HAP-1 (cell line): Measurements from ENCODE around the gene RAB11FIP4.

Experiments used
- DNase-seq, 2 experiments: peaks; one replicate each; pipeline ENCODE4 v3.0.0-alpha.2; 2016 to 2020; ENCODE audit warnings: low spot score in 2 of 2
- H3K27me3 ChIP-seq: fragments of 250-450 bp; sonication (Bioruptor Pico); 2 replicates; pipeline ENCODE4 v1.5.1; 2020; ENCODE audit warnings: low read depth, mild to moderate bottlenecking, moderate library complexity
- H3K36me3 ChIP-seq: fragments of 250-450 bp; sonication (Bioruptor Pico); replicated peaks from 2 replicates; pipeline ENCODE4 v1.5.1; 2020; ENCODE audit warnings: mild to moderate bottlenecking
- H3K4me1 ChIP-seq: fragments of 250-450 bp; sonication (Bioruptor Pico); 2 replicates; pipeline ENCODE4 v1.5.1; 2020; ENCODE audit warnings: mild to moderate bottlenecking
- H3K4me3 ChIP-seq: fragments of 250-450 bp; sonication (Bioruptor Pico); 2 replicates; pipeline ENCODE4 v1.5.1; 2020; ENCODE audit warnings: mild to moderate bottlenecking, moderate library complexity
- H3K9me3 ChIP-seq: fragments of 250-450 bp; sonication (Bioruptor Pico); 2 replicates; pipeline ENCODE4 v1.5.1; 2020; ENCODE audit warnings: mild to moderate bottlenecking, moderate library complexity
- in situ Hi-C: fragments of 300-500 bp; cut with MboI; formaldehyde crosslinking; loops from 3 replicates; pipeline ENCODE4 v1.14.3; 2020; ENCODE audit warnings: low sequenced_read_pairs, inconsistent platforms, mixed read lengths

Gene RAB11FIP4

GRCh38 chr17:31408586-31408985 is 17.1 kb downstream of the RAB11FIP4 start:
- H3K4me1 ChIP-seq = no peaks in the 10 kb centered on the region
- no peaks in the 10 kb centered on the region for H3K9me3 ChIP-seq
- DNase-seq = no peak
- no peaks in the 10 kb centered on the region for H3K36me3 ChIP-seq
- no peaks in the 10 kb centered on the region for H3K27me3 ChIP-seq
- in situ Hi-C loops = no loop called here
- H3K4me3 ChIP-seq = no peak overlapping the region

GRCh38 chr17:31411707-31412285 is 20.3 kb downstream of the RAB11FIP4 start:
- no peak overlapping the region for H3K4me3 ChIP-seq
- no peaks in the 10 kb centered on the region for H3K36me3 ChIP-seq
- in situ Hi-C loops = no loop called here
- H3K9me3 ChIP-seq = no peaks in the 10 kb centered on the region
- no peak for DNase-seq
- no peaks in the 10 kb centered on the region for H3K27me3 ChIP-seq
- no peaks in the 10 kb centered on the region for H3K4me1 ChIP-seq

DNA sequence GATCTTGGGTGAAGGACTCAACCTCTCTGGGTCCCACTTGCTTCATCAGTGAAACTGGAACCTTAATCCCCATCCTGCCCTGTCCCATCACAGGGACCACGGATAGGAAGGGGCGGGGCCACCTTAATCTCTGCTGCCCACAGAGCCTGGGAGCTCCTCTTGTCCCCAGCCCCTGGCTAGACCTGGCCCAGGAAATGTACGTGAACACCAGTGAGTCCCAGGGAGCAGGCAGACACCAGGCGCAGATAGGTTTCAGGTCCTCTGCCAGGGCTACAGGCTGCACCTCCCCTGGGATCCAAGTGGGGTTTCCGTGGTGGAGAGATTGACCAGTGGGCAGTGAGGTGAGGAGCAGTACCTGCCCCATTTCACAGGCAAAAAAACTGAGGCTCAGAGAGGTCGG is 21.0 kb downstream of the RAB11FIP4 start:
- Histone ChIP-seq H3K9me3 (no peaks in the 10 kb centered on the region), H3K4me1 (no peaks in the 10 kb centered on the region), H3K36me3 (no peaks in the 10 kb centered on the region), H3K27me3 (no peaks in the 10 kb centered on the region), H3K4me3 (no peak overlapping the region)
- in situ Hi-C loops = no loop called here
- DNase-seq = no peak

DNA sequence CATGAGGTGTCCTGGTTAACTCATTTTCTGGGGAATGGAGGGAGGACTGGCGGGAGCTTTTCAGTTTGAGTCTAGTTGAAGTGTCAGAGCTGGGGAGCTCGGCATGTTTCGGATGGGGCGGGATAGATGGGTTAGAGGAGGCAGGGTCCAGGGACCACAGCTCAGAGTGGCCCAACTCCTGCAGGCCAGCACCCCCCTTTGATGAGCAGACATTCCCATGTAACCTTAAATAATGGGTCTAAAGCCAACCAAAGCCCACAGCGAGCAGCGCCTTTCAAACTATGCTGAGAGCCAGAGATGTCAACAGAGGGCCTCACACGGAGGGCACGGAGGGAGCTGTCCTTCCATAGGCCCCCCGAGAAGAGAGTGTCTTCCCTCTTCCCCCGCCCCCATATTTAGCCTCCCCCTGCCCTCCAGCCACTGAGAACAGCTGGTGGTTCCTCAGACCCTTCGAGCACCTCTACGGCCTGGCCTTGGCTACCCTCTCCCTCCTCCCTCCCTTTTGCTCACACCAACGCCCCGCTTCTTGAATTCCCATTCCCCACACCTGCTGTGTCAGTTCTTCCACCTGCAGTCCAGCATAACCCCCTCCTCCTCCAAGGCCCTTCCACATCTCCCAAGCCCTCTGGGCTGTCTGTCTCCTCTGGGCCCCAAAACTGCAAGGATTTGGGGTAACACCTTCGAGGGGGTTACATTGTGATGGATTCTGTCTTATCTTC is 21.8 kb downstream of the RAB11FIP4 start:
- no peaks in the 10 kb centered on the region for H3K27me3 ChIP-seq
- in situ Hi-C loops = no loop called here
- H3K4me3 ChIP-seq = no peak overlapping the region
- no peak for DNase-seq
- no peaks in the 10 kb centered on the region for H3K9me3 ChIP-seq
- no peaks in the 10 kb centered on the region for H3K4me1 ChIP-seq
- no peaks in the 10 kb centered on the region for H3K36me3 ChIP-seq

GRCh38 chr17:31413874-31414549 is 22.5 kb downstream of the RAB11FIP4 start:
- in situ Hi-C loops = no loop called here
- Histone ChIP-seq H3K4me3 (no peak overlapping the region), H3K4me1 (no peaks in the 10 kb centered on the region), H3K9me3 (no peaks in the 10 kb centered on the region), H3K27me3 (no peaks in the 10 kb centered on the region), H3K36me3 (no peaks in the 10 kb centered on the region)
- no peak for DNase-seq

- Histone ChIP-seq H3K9me3 (no peaks in the 10 kb centered on the region), H3K36me3 (no peaks in the 10 kb centered on the region), H3K27me3 (no peaks in the 10 kb centered on the region), H3K4me3 (no peak overlapping the region), H3K4me1 (no peaks in the 10 kb centered on the region)
- in situ Hi-C loops = no loop called here
- no peak for DNase-seq
Observed at GRCh38 chr17:31414550-31414918, 23.1 kb downstream of the RAB11FIP4 start.

GRCh38 chr17:31415004-31415454 is 23.6 kb downstream of the RAB11FIP4 start:
- Histone ChIP-seq H3K36me3 (no peaks in the 10 kb centered on the region), H3K27me3 (no peaks in the 10 kb centered on the region), H3K9me3 (no peaks in the 10 kb centered on the region), H3K4me3 (no peak overlapping the region), H3K4me1 (no peaks in the 10 kb centered on the region)
- DNase-seq = no peak
- in situ Hi-C loops = no loop called here

GRCh38 chr17:31415640-31416502 is 24.4 kb downstream of the RAB11FIP4 start:
- no peak for DNase-seq
- Histone ChIP-seq H3K36me3 (no peaks in the 10 kb centered on the region), H3K27me3 (no peaks in the 10 kb centered on the region), H3K9me3 (no peaks in the 10 kb centered on the region), H3K4me1 (no peaks in the 10 kb centered on the region), H3K4me3 (no peak overlapping the region)
- in situ Hi-C loops = no loop called here

- in situ Hi-C loops = no loop called here
- Histone ChIP-seq H3K4me3 (no peak overlapping the region), H3K9me3 (no peaks in the 10 kb centered on the region), H3K36me3 (no peaks in the 10 kb centered on the region), H3K27me3 (no peaks in the 10 kb centered on the region), H3K4me1 (no peaks in the 10 kb centered on the region)
- DNase-seq = no peak
Observed at GRCh38 chr17:31416503-31416923, 25.0 kb downstream of the RAB11FIP4 start.

DNA sequence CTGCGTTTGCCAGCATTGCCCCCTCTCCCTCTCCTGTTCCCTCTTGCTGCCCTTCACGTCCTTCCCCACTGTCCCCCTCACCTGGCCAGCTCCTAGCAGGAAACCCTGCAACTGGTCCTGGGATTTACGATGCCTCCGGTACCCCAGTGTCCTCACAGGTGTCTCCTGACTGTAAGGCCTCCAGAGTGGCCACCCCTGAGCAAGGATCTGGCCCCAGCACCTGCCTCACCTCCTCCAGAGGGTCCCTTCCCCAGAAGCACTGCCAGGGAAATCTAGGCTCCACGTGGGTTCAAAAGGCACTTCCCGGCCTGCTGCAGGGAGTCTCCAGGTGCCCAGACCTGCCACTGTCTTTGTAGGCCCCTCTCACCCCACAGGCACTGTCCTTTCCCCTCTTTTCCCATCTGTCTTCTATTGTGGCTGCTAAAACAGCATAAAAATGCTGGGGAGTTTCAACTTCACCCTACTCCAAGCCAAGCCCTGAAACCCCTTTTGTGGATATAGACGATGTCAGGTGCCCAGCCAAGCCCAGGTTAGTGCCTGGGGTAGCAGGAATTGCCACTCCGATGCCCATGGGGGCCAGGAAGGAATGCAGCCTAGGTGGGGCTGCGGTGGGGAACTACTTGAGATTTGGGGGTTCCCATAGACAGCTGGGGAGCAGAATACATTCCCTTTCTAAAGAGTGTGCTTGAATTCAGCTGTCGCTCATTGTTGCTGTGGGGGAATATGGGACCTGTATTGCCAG is 25.7 kb downstream of the RAB11FIP4 start:
- DNase-seq = no peak
- no peaks in the 10 kb centered on the region for H3K27me3 ChIP-seq
- no peak overlapping the region for H3K4me3 ChIP-seq
- peaks cover 4% of the 10 kb centered on the region; the same call in 1 of the 2 replicates for H3K9me3 ChIP-seq
- H3K4me1 ChIP-seq = no peaks in the 10 kb centered on the region; the same call in 1 of the 2 replicates
- in situ Hi-C loops = no loop called here
- H3K36me3 ChIP-seq = no peaks in the 10 kb centered on the region

- no peak for DNase-seq
- no peaks in the 10 kb centered on the region for H3K36me3 ChIP-seq
- no peaks in the 10 kb centered on the region for H3K27me3 ChIP-seq
- H3K4me1 ChIP-seq = no peaks in the 10 kb centered on the region; the same call in 1 of the 2 replicates
- peaks cover 8% of the 10 kb centered on the region; the same call in 1 of the 2 replicates for H3K9me3 ChIP-seq
- in situ Hi-C loops = no loop called here
- H3K4me3 ChIP-seq = no peak overlapping the region
Observed at GRCh38 chr17:31418773-31419350, 27.4 kb downstream of the RAB11FIP4 start.

DNA sequence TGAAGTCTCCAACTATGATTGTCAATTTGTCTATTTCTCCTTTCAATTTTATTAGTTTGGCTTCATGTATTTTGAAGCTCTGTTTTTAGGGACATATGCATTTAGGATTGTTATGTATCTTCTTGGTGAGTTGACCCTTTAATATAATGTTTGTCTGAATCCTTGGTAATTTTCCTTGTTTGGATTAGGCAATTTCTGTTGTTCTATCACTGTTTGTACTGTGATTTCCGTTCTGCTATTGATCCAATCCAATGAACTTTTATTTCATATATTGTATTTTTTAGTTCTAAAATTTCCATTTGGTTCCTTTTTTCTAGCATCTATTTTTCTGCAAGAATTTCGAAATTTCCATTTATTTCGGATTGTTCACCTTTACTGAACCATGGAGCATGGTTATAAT is 31.0 kb downstream of the RAB11FIP4 start:
- in situ Hi-C loops = no loop called here
- Histone ChIP-seq H3K27me3 (no peaks in the 10 kb centered on the region), H3K4me1 (peaks cover 6% of the 10 kb centered on the region), H3K4me3 (no peak overlapping the region), H3K36me3 (no peaks in the 10 kb centered on the region), H3K9me3 (peaks cover 8% of the 10 kb centered on the region; the same call in 1 of the 2 replicates)
- DNase-seq = no peak

GRCh38 chr17:31424944-31425281 is 33.4 kb downstream of the RAB11FIP4 start:
- no peaks in the 10 kb centered on the region for H3K36me3 ChIP-seq
- H3K4me3 ChIP-seq = no peak overlapping the region
- in situ Hi-C loops = loop anchor here (25.0 kb wide), 1 partner anchor 412 kb away; no protein-coding TSS in a partner anchor
- H3K27me3 ChIP-seq = no peaks in the 10 kb centered on the region
- H3K4me1 ChIP-seq = peaks cover 6% of the 10 kb centered on the region
- peaks cover 8% of the 10 kb centered on the region; the same call in 1 of the 2 replicates for H3K9me3 ChIP-seq
- DNase-seq = peak in 1 of 2 experiments; percentile 79
